ENCODE data around the gene SPN.

GRCh38 chr16:29653471-29653870 lies 9.6 kb upstream of the SPN start:
- TF ChIP-seq CTCF (IDR thresholded peaks at IDR 0.05), result no peak
- no peak for TF ChIP-seq POLR2A (IDR thresholded peaks at IDR 0.05)

Data from tibial nerve (tissue), 3 donors.